GM06990 (cell line): ENCODE results near the gene ART3.
"Not testable (repeated sequence)": the region's sequence is repeated elsewhere in the genome, so short reads cannot be mapped to it uniquely, and the experiment has no call there.

ENCODE experiments used
- DNase-seq: peaks from one replicate; pipeline ENCODE4 v3.0.0-alpha.2; 2011; ENCODE audit not compliant: insufficient read length; ENCODE audit errors: extremely low read depth
- H3K27me3 ChIP-seq: replicated peaks from 2 replicates; pipeline ENCODE4 v1.6.0; 2011; ENCODE audit warnings: low read length; ENCODE audit not compliant: control insufficient read depth, insufficient read depth
- H3K36me3 ChIP-seq: 2 replicates; pipeline ENCODE4 v1.5.1; 2011; ENCODE audit warnings: low read length; ENCODE audit not compliant: control insufficient read depth, insufficient read depth
- H3K4me3 ChIP-seq: replicated peaks from 2 replicates; pipeline ENCODE4 v1.5.1; 2011; ENCODE audit warnings: low read depth, mild to moderate bottlenecking, control low read depth, low read length
- CTCF ChIP-seq: IDR thresholded peaks from 2 replicates; pipeline ENCODE4 v1.5.1; 2011; ENCODE audit warnings: low read length, control low read depth, mild to moderate bottlenecking, inconsistent platforms; ENCODE audit not compliant: insufficient read depth, poor library complexity, severe bottlenecking

The ART3 gene

GRCh38 chr4:76044686-76045085, 29.8 kb upstream of the ART3 start:
- H3K36me3 ChIP-seq, DNase-seq, H3K27me3 ChIP-seq, H3K4me3 ChIP-seq: not testable (repeated sequence)

GRCh38 chr4:76049860-76050416, 24.6 kb upstream of the ART3 start:
- not testable (repeated sequence) for H3K4me3 ChIP-seq, DNase-seq

GRCh38 chr4:76050560-76051050, 23.9 kb upstream of the ART3 start:
- DNase-seq, H3K36me3 ChIP-seq, H3K27me3 ChIP-seq, H3K4me3 ChIP-seq: not testable (repeated sequence)

More at GRCh38 chr4:76049860-76050416, 24.6 kb upstream of the ART3 start:
- H3K36me3 ChIP-seq, H3K27me3 ChIP-seq: not testable (repeated sequence)

GRCh38 chr4:76053730-76054129, 20.8 kb upstream of the ART3 start:
- DNase-seq: no peak

GRCh38 chr4:76055016-76055415, 19.5 kb upstream of the ART3 start:
- Histone ChIP-seq H3K4me3 (no peak overlapping the region), H3K27me3 (no peaks in the 10 kb centered on the region), H3K36me3 (no peaks in the 10 kb centered on the region)
- peak; percentile 69 for DNase-seq
- TF ChIP-seq CTCF: no peak

More at GRCh38 chr4:76053730-76054129, 20.8 kb upstream of the ART3 start:
- H3K4me3 ChIP-seq: no peak overlapping the region
- no peaks in the 10 kb centered on the region for H3K27me3 ChIP-seq
- TF ChIP-seq CTCF: no peak
- H3K36me3 ChIP-seq: no peaks in the 10 kb centered on the region

GRCh38 chr4:76055421-76055820, 19.1 kb upstream of the ART3 start:
- no peaks in the 10 kb centered on the region for H3K36me3 ChIP-seq
- no peaks in the 10 kb centered on the region for H3K27me3 ChIP-seq
- TF ChIP-seq CTCF: no peak
- no peak overlapping the region for H3K4me3 ChIP-seq
- DNase-seq: no peak

GRCh38 chr4:76058302-76058701, 16.2 kb upstream of the ART3 start:
- TF ChIP-seq CTCF: no peak
- DNase-seq: peak; percentile 76
- Histone ChIP-seq H3K4me3 (no peak overlapping the region), H3K36me3 (no peaks in the 10 kb centered on the region), H3K27me3 (no peaks in the 10 kb centered on the region)
